Mammary epithelial cell (primary cell): Measurements from ENCODE around the gene HEXIM2.

Experiments
- CTCF ChIP-seq, 2 donors: IDR thresholded peaks in 1 of 2; conservative IDR thresholded peaks in 1 of 2; 2 replicates each; pipeline ENCODE4 v1.5.1; 2011 to 2012; ENCODE audit warnings: inconsistent platforms in 2 of 2, low read length in 2 of 2, mild to moderate bottlenecking in 2 of 2, control low read depth in 1 of 2, low read depth in 1 of 2; ENCODE audit not compliant: insufficient read depth in 1 of 2; ENCODE audit errors: extremely low read depth in 1 of 2
- EZH2 ChIP-seq: IDR thresholded peaks from 2 replicates; pipeline ENCODE4 v1.6.1; 2012; ENCODE audit warnings: low read length, inconsistent platforms, borderline replicate concordance

- TF ChIP-seq CTCF (conservative IDR thresholded peaks at IDR 0.05 in 1 of 2, IDR thresholded peaks at IDR 0.05 in 1 of 2; ENCODE audit: extremely low read depth in 1 of 2, insufficient read depth in 1 of 2, low read depth in 1 of 2, low read length in 2 of 2) (no peak), EZH2 (no peak)
Measured at GRCh38 chr17:45171338-45172231, 9.9 kb downstream of the HEXIM2 start.
